Body of pancreas (tissue), 4 donors: Measurements from ENCODE around the gene GPR142.

Experiments used
- CTCF ChIP-seq, 7 experiments: fragments of 450-650 bp in 4 of 7; fragments of 200-600 bp in 3 of 7; sonication (generic) in 3 of 7; IDR thresholded peaks; one replicate each; pipeline ENCODE4 v1.5.1; 2016 to 2019; ENCODE audit warnings: antibody characterized with exemption in 7 of 7
- POLR2A ChIP-seq, 3 donors: fragments of 450-650 bp; IDR thresholded peaks; one replicate each; pipeline ENCODE4 v1.6.1; 2016; ENCODE audit warnings: antibody characterized with exemption in 3 of 3, mild to moderate bottlenecking in 2 of 3

- TF ChIP-seq CTCF (IDR thresholded peaks at IDR 0.05) (peak in 2 of 7 experiments; percentile 25 to 40), POLR2A (IDR thresholded peaks at IDR 0.05) (no peak)
Observed at GRCh38 chr17:74408262-74408661, 41.0 kb downstream of the GPR142 start.
